Measurements from ENCODE around the gene CENPX. TPM values are rescaled to one million over a fixed set of nuclear protein-coding genes. Genes with fewer than 3 reads are reported as not detected.

The CENPX gene
- polyA plus RNA-seq, 3 donors, result 38.7 to 51.4 (median 48.5) TPM

- no peak for DNase-seq
Observed at GRCh38 chr17:82058855-82059249, 36.2 kb upstream of the CENPX start.

- no peak for DNase-seq
Observed at GRCh38 chr17:82058230-82058854, 35.7 kb upstream of the CENPX start.

GRCh38 chr17:82056729-82057621 is 34.3 kb upstream of the CENPX start:
- no peak for DNase-seq

- DNase-seq, result no peak
Observed at GRCh38 chr17:82055965-82056728, 33.5 kb upstream of the CENPX start.

- no peak for DNase-seq
Observed at GRCh38 chr17:82055023-82055964, 32.6 kb upstream of the CENPX start.

DNA sequence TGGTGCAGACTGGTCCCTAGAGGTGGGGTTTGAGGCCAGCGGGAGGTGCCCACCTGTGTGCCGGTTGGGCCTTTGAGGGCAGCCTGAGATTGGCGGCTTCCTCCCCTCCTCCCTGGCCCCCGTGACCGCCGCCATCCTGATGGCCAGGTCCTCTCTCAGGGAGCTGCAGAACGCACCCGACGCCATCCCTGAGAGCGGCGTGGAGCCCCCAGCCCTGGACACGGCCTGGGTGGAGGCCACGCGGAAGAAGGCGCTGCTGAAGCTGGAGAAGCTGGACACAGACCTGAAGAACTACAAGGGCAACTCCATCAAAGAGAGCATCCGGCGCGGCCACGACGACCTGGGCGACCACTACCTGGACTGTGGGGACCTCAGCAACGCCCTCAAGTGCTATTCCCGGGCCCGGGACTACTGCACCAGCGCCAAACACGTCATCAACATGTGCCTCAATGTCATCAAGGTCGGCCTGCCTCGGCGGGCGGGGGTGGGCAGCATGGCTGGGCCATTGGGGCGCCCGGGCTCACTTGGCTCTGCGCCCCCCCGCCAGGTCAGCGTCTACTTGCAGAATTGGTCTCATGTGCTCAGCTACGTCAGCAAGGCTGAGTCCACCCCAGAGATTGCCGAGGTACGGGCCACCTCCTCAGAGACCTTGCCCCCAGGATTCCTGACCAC is 31.8 kb upstream of the CENPX start:
- no peak for DNase-seq

GRCh38 chr17:82053556-82054263 is 31.0 kb upstream of the CENPX start:
- no peak for DNase-seq

DNA sequence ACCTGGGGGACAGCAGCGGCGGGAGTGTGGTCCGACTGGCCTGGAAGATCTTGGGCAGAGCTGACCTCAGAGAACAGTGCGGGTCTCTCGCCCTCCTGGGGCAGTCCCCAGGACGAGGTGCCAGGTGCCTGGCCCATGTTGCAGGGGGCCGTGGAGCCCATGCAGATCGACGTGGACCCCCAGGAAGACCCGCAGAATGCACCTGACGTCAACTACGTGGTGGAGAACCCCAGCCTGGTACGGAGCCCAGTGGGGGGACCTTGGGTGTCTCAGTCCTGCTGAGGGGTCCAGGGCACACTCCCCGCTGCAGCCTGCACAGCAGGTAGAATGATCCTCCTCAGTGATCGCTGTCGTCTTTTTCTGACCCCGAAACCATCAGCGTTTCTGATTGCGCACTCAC is 30.5 kb upstream of the CENPX start:
- DNase-seq, result no peak

- DNase-seq, result no peak
Observed at GRCh38 chr17:82052638-82053059, 30.0 kb upstream of the CENPX start.

GRCh38 chr17:82051776-82052637 is 29.3 kb upstream of the CENPX start, which contains the start of the genes GPS1 and RFNG:
GPS1 (plus strand) TSS chr17:82051898; CDS start chr17:82051932, 34 bp downstream.
RFNG (minus strand) TSS chr17:82051811; CDS start chr17:82051766, 45 bp downstream.
- peak; percentile 67 for DNase-seq

- DNase-seq, result no peak
Observed at GRCh38 chr17:82050761-82051641, 28.3 kb upstream of the CENPX start.

GRCh38 chr17:82050152-82050760 is 27.6 kb upstream of the CENPX start:
- DNase-seq, result no peak

DNA sequence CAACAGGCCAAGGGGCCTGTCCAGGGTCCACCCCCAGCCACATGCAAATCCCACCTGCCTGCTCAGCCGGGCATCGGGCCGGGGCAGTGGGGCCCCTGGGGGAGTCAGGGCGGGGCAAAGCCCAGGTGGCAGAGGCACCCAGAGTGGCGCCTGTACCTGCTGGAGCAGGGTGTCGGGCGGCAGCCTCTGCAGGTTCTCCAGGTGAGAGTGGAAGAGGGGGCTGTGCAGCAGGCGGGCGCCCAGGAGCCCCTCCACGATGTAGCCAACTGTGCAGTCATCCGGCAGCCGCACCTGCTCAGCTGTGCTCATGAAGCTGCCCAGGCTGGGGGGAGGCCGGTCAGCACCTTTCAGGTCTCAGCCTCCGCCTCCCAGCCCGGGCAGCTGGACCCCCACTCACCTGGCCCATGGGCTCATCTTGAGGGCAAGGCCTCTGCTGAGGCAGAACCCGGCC is 26.9 kb upstream of the CENPX start:
- DNase-seq, result no peak

DNA sequence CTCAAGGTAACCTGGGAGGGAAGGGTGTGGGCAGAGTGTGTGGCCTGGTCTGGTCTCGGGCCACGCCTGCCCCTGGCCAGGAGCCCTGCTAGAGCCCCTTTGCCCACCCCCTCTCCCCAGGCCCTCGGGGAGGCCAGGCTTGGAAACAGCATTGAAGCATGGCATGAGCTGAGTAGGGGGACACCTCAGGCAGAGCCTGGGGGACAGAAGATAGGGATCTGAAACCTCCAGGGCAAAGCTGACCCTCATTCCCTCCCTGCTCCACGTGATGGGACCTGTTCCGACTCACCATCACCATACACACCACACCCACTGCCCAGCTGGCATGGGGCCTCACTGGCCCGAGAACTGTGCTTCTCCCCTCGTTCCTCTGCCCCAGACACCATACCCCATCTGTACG is 26.4 kb upstream of the CENPX start:
- DNase-seq, result no peak

DNA sequence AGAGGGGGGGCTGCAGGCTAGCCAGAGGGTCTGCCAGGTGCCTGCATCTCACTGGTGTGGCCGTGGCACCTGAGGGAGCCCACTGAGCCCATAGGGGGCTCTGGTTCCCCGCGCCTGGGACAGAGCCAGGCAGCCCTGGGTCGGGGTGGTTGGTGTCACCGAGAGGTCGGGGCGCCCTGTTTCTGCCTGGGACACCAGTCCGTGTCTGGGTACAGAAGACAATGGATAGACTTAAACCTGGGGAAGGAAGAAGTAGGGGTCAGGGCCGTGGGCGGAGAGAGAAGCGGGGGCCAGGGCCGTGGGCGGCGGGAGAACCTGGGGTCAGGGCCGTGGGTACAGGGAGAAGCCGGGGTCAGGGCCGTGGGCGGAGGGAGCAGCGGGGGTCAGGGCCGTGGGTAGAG is 25.9 kb upstream of the CENPX start:
- no peak for DNase-seq

- no peak for DNase-seq
Observed at GRCh38 chr17:82047914-82048570, 25.4 kb upstream of the CENPX start.

GRCh38 chr17:82047379-82047778 is 24.7 kb upstream of the CENPX start:
- no peak for DNase-seq

Measured in renal pelvis (tissue), 4 donors.